GM19467 (cell line): Measurements from ENCODE around the gene SCN7A.
"Not testable (repeated sequence)": the region's sequence is repeated elsewhere in the genome, so short reads cannot be mapped to it uniquely, and the experiment has no call there.

Experiments used
- ATAC-seq: cut with Tn5 transposase; IDR thresholded peaks from one replicate; pipeline ENCODE4 v1.9.1; 2021; ENCODE audit warnings: mild to moderate bottlenecking, moderate library complexity; ENCODE audit not compliant: unreplicated experiment

The SCN7A gene

DNA sequence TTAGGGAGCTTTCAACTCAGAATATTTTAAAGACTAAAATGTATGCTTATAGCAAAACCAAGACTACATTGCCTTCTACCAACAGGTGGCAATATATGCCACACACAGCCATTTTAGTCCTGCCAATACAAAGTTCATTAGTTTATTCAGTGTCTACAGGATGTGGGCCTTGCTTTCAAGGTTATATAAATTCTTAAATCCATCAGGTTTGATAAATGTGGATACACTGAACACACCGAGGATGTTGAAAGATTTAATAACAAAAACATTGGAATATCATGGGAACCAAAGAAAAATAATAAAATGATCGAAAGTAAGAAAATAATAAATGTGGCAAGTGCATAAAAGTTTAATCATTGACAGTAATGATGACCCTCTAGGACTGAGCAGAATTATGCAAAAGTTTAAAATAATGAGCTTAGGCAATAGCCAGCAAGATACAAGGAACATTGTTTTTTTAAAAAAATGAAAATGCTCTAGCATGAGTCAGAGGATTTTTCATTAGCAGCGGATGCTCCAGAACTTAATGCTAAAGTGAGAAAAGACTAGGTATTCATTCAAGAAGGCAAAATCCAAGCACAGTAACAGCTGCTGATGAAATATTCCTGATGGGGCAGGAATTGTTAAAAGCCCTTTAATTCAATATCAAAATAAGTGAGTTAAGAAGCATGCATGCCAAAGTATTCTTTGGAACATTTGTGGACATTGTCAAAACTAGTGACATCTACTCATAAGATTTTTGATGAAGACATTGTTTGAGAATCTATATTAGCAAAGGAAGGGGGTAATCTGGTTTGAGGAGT lies 132.5 kb downstream of the SCN7A start:
- no peak for ATAC-seq

- no peak for ATAC-seq
These were observed 133.1 kb downstream of the SCN7A start for GRCh38 chr2:166360906-166361305.

DNA sequence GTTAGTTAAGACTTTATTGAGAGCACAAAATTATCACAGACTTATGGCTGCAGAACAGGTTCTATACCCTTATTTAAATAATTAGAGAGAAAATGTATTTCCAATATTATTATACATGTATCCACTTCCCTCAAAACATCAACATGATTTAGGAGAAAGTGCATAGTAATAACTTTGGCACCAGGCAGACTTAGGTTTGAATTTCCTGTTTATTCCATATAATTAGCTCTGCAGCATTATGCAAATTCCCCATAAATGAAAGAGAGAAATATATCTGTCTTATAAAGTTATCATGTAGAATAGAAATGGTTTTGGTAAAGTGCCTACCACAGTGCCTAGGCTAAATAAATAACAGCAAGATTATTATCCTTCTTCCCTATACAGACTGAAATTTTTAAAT lies 133.6 kb downstream of the SCN7A start:
- no peak for ATAC-seq

- ATAC-seq = not testable (repeated sequence)
These were observed 136.1 kb downstream of the SCN7A start for GRCh38 chr2:166357950-166358321.

DNA sequence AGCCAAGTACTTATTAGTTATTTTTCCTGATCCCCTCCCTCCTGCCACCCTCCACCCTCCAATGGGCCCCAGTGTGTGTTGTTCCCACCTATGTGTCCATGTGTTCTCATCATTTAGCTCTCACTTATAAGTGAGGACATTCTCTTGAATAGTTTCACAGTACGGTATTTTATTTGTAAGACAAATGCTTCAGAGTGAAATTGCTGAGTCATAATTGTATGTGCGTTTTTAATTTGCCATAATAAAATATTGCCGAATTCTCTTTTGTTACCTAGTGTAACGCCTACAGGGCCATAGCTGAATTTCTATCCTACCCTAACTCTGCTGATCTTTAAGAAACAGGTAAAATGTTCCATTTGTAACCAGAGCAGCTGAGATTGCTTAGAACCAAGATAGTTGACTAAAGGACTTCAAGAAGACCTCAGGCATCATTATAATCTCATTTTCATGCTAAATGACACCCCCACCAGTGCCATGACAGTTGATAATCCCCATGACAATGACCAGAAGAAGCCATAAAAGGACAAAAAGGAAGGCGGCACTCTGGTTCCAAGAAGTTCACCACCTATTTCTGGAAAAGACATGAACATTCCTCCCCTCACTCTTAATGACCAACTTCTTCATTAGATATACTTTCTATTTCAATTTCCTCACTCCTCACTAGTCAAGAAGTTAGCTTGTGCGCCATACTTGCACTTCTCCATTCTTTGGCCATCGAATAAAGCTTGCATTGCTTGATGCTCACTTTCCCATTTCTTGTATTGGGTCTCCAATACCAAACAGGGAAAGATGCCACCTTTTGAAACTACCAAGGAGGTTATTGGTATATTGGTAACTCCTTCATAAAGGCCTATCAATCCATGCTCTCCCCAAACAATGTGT lies 136.7 kb downstream of the SCN7A start:
- no peak for ATAC-seq
